Activated T-helper 9 cell treated with anti-CD3 and anti-CD28 coated beads, Interleukin-2, amount 50 U/mL, for 16 hours (primary cell): Measurements from ENCODE around the gene REPS1.

Experiments
- DNase-seq: peaks from one replicate; pipeline ENCODE4 v3.0.0-alpha.2; 2020; ENCODE audit warnings: low read depth

REPS1 gene

GRCh38 chr6:138856654-138857053 is 131.4 kb downstream of the REPS1 start:
- no peak for DNase-seq
